Glutamatergic neuron (in vitro differentiated cells): ENCODE results near the gene MMS22L. TPM values are rescaled to one million over a fixed set of nuclear protein-coding genes. Genes with fewer than 3 reads are reported as not detected.

Experiments used
- DNase-seq: peaks from one replicate; pipeline ENCODE4 v3.0.0; 2022
- H3K27ac Mint-ChIP-seq: one replicate; pipeline ENCODE4 v1.8.0; 2020; ENCODE audit warnings: mild to moderate bottlenecking, mixed read lengths, inconsistent platforms; ENCODE audit not compliant: unreplicated experiment
- H3K27me3 Mint-ChIP-seq: one replicate; pipeline ENCODE4 v1.8.0; 2020; ENCODE audit warnings: mild to moderate bottlenecking, moderate library complexity, mixed read lengths, inconsistent platforms; ENCODE audit not compliant: unreplicated experiment
- H3K36me3 Mint-ChIP-seq: one replicate; pipeline ENCODE4 v1.8.0; 2020; ENCODE audit warnings: mild to moderate bottlenecking, mixed read lengths, inconsistent platforms; ENCODE audit not compliant: unreplicated experiment
- H3K4me1 Mint-ChIP-seq: one replicate; pipeline ENCODE4 v1.8.0; 2020; ENCODE audit warnings: mild to moderate bottlenecking, low read depth, mixed read lengths, inconsistent platforms; ENCODE audit not compliant: unreplicated experiment
- H3K4me3 Mint-ChIP-seq: one replicate; pipeline ENCODE4 v1.8.0; 2020; ENCODE audit warnings: mild to moderate bottlenecking, mixed read lengths, inconsistent platforms; ENCODE audit not compliant: unreplicated experiment
- H3K9me3 Mint-ChIP-seq: one replicate; pipeline ENCODE4 v1.8.0; 2020; ENCODE audit warnings: mild to moderate bottlenecking, moderate library complexity, mixed read lengths, inconsistent platforms; ENCODE audit not compliant: unreplicated experiment
- CTCF ChIP-seq: fragments of 200-600 bp; sonication (generic); IDR thresholded peaks from one replicate; pipeline ENCODE4 v1.5.0; 2021; ENCODE audit not compliant: partially characterized antibody, unreplicated experiment
- total RNA-seq: library from RNA; stranded (reverse); fragmentation: NEBNext Ultra II Directional; extraction: Animal tissue kit (Norgen Biotek cat#: 25700); gene quantifications from one replicate; pipeline ENCODE4 v1.2.1, GENCODE V29; 2021; ENCODE audit not compliant: unreplicated experiment

MMS22L gene
- total RNA-seq, 1 donor from 2014 or later: 9.1 TPM

GRCh38 chr6:97306544-97307320 is 23.7 kb upstream of the MMS22L start:
- no peak overlapping the region for H3K27ac Mint-ChIP-seq
- H3K27me3 Mint-ChIP-seq: no peaks in the 10 kb centered on the region
- DNase-seq: no peak
- no peaks in the 10 kb centered on the region for H3K9me3 Mint-ChIP-seq
- TF ChIP-seq CTCF: no peak
- H3K4me3 Mint-ChIP-seq: no peak overlapping the region
- no peaks in the 10 kb centered on the region for H3K4me1 Mint-ChIP-seq
- no peaks in the 10 kb centered on the region for H3K36me3 Mint-ChIP-seq

DNA sequence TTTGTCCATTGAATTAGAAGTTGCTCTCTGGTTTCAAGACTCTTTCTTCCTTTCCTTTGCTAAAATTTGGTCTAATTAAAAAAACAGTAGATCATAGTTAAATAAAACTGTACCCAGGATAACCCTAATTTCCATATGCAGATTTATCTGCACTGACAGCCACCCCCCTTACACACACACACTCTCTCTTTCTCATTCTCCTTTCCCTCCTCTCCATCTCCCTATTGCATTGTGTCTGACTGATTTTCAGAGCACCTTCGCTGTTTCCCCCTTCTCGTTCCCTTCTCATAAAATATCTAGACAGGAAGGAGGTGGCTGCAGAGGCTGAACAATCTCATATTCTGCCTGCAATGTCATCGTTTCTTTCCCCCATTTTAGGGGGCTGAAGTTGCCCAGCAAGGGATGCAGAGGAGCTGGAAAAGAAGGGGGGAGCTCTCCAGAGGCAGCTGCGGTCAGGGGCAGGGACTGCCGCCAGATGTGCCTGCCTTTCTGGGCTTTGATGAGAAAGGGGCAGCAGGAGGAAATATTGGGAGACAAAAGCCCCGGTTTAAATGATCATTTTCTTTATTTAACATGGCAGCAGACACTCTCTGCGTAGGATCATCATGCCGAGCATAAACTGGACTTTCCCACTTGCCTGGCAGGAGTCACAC is 22.5 kb upstream of the MMS22L start:
- Mint-ChIP-seq H3K27ac (no peak overlapping the region), H3K27me3 (no peaks in the 10 kb centered on the region), H3K4me1 (no peaks in the 10 kb centered on the region), H3K4me3 (no peak overlapping the region), H3K36me3 (no peaks in the 10 kb centered on the region), H3K9me3 (no peaks in the 10 kb centered on the region)
- DNase-seq: no peak
- no peak for TF ChIP-seq CTCF

DNA sequence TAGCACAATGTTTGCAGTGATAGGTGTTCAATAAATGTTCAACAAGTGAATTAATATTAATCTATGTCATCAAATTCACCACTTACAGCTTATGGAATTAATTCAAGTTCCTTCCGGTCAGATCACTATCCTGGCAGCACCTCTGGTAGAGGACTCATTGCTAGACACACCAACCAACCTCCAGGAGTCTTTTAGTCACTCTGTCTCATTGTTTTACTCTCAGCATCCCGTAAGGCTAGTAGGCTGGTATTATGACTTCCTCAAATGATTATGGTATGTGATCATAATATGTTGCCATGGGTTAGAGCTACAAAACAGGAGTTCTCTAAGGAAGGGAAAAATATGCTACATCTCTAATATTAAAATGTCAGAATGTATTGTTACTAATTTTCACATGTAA is 21.7 kb upstream of the MMS22L start:
- H3K4me1 Mint-ChIP-seq: no peaks in the 10 kb centered on the region
- DNase-seq: no peak
- no peak overlapping the region for H3K27ac Mint-ChIP-seq
- TF ChIP-seq CTCF: no peak
- no peaks in the 10 kb centered on the region for H3K27me3 Mint-ChIP-seq
- no peaks in the 10 kb centered on the region for H3K36me3 Mint-ChIP-seq
- no peaks in the 10 kb centered on the region for H3K9me3 Mint-ChIP-seq
- no peak overlapping the region for H3K4me3 Mint-ChIP-seq

DNA sequence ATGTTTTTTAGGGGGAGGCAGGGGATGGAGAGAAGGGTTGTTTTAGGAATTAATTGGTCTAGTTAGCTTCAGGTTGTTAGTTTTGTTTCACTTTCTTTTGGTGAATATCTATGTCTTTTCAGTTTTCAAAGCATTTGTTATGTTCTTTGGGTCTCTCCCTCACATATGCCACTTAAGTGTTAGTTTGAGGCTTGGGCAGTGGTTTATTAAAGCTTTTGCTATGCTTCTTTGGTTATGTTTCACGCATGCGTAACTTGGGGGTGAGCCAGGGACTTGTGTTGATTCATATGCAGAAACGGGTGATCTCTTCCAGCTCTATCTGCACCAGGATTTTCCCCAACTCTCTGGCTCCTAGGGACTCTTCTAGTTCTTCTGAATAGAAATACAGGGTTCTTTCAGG is 11.4 kb upstream of the MMS22L start:
- Mint-ChIP-seq H3K36me3 (no peaks in the 10 kb centered on the region), H3K27ac (no peak overlapping the region), H3K4me3 (no peak overlapping the region), H3K4me1 (no peaks in the 10 kb centered on the region), H3K27me3 (peaks cover 6% of the 10 kb centered on the region), H3K9me3 (peaks cover 4% of the 10 kb centered on the region)
- no peak for DNase-seq
- TF ChIP-seq CTCF: no peak

DNA sequence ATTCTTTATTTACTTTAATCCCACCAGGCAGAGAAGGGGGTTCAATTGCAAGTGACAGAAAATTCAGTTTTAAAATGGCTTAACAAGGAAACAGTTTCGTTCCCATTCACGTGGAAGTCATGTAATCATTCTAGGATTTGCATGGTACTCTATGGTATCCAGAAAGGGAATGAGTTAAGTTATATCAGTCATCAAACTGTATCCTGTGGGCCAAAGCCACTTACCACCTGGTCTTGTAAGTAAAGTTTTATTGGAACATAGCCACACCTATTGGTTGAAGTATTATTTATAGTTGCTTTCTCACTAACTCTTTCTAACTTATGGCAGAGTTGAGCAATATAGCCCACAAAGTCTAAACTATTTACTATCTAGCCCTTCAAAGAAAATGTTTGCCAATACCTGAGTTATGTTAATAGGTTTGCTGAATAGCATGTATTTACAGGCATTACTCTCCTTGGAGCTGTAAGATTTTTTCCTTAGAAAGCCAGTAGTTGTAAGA is 10.2 kb upstream of the MMS22L start:
- Mint-ChIP-seq H3K36me3 (no peaks in the 10 kb centered on the region), H3K4me3 (no peak overlapping the region), H3K27me3 (peaks cover 5% of the 10 kb centered on the region), H3K4me1 (no peaks in the 10 kb centered on the region), H3K27ac (no peak overlapping the region), H3K9me3 (peaks cover 4% of the 10 kb centered on the region)
- DNase-seq: no peak
- TF ChIP-seq CTCF: no peak
